ENCODE data around the gene PDE6H. TPM values are rescaled to one million over a fixed set of nuclear protein-coding genes. Genes with fewer than 3 reads are reported as not detected.

Gene PDE6H
- not detected in 2 replicates for total RNA-seq

DNA sequence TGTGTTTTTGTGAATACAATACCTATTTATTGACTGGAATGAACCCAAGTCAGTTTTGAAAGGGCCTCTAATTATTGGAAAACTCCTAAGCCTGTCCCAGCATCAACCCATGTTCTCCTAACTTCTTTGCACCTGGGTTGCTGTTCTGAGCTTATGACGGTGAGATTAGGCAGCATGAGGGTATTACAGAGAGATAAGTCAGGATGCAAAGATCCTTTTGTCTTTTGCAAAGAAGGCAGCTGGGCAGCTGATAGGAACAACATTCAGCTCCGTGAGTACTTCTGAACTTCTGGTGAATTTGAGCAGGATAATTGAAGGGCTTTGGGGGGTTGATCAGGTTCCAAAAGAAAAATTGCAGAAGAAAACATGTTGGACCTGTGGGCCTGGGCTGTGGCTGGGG is at the start of gene PDE6H:
Gene PDE6H (plus strand): TSS at position 227 of the 400 bp plus-strand sequence. CDS start 4,971 bp downstream, outside the sequence.

DNA sequence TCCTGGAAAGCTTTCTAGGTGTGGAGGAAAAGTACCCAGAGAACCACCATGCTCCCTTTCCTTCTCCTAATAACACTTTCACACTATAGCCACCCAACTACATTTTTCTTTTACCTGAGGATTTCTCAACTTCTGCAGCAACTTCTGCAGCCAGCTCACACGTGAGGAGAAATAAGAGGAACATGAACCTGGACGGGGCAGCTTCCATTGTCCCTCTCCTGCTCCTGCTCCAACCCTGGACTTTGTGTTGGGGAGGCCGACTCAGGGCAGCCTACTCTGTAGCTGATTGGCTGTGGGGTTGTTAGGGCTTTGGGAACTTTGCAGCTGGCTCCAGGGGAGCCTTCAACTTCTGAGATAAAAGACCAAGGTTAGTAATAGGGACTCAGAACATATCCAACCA is 34.5 kb upstream of the PDE6H start, which contains the start of gene ERP27:
Gene ERP27 (minus strand): TSS at position 237 of the 400 bp plus-strand sequence. CDS start 29 bp downstream, at position 208.

GRCh38 chr12:14961466-14962152 is 11.2 kb upstream of the PDE6H start, which contains the start of gene ARHGDIB:
ARHGDIB (minus strand) TSS chr12:14961601; CDS start chr12:14950712, 10,889 bp downstream.

Other genes with a start within 250 kb of the PDE6H start
- gene WBP11, start 169.6 kb upstream of the PDE6H start, total RNA-seq = 11.3 and 29.8 TPM in 2 replicates
- gene C12orf60, start 169.4 kb upstream of the PDE6H start, total RNA-seq = 1.7 and 2.7 TPM in 2 replicates
- gene SMCO3, start 158.9 kb upstream of the PDE6H start, total RNA-seq = not detected in 2 replicates
- gene ART4, start 129.5 kb upstream of the PDE6H start, total RNA-seq = not detected in 2 replicates
- 0.16 TPM in 1 of 2 replicates, not detected in the other for gene MGP, start 87.2 kb upstream of the PDE6H start, total RNA-seq
- gene ERP27, start 34.5 kb upstream of the PDE6H start, total RNA-seq = 0.08 and 0.19 TPM in 2 replicates
- 50.9 and 101 TPM in 2 replicates for gene ARHGDIB, start 11.4 kb upstream of the PDE6H start, total RNA-seq
- not detected in 2 replicates for gene RERG, start 248.4 kb downstream of the PDE6H start, total RNA-seq